ENCODE results near the gene MMP3. TPM values are rescaled to one million over a fixed set of nuclear protein-coding genes. Genes with fewer than 3 reads are reported as not detected.

MMP3 gene
- total and polyA plus RNA-seq, 4 donors: 0.31 to 0.86 (median 0.53) TPM; not detected in 1

DNA sequence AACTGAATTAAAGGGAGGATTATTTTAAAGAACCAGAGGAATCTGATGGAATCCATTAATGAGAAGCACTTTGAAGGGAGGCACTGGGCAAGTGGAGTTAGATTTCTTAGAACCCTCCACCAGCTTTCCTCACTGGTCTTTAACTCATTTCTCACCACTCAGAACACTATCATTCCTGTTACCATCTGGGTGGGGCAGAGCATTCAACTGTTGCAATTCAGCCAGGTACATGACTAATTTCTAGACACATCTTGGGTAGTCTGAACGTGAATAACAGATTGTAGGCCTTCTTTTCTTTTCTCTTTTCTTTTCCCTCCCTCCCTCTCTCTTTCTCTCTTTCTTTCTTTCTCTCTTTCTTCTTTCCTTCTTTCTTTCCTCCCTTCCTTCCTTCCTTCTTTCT lies 29.9 kb downstream of the MMP3 start:
- Histone ChIP-seq H3K36me3 (ENCODE audit: control insufficient read depth in 4 of 4, insufficient read depth in 4 of 4, low read length in 4 of 4) (no peaks in the 10 kb centered on the region), H3K27me3 (ENCODE audit: control insufficient read depth in 3 of 3, insufficient read depth in 3 of 3, low read length in 2 of 3) (no peaks in the 10 kb centered on the region), H3K9ac (ENCODE audit: insufficient read depth in 1 of 2, low read length in 2 of 2) (no peak overlapping the region), H3K9me3 (ENCODE audit: control insufficient read depth in 4 of 4, insufficient read depth in 3 of 4, low read length in 3 of 4) (peaks cover 0 to 6% (median 0%) of the 10 kb centered on the region in 4 donors), H3K27ac (ENCODE audit: low read depth in 1 of 2, low read length in 1 of 2) (no peak overlapping the region), H3K4me1 (ENCODE audit: control insufficient read depth in 5 of 5, insufficient read depth in 5 of 5, low read length in 5 of 5) (no peaks in the 10 kb centered on the region), H3K4me3 (no peak overlapping the region)
- DNase-seq (no peak), ATAC-seq (ENCODE audit: insufficient read depth, low FRiP score) (no peak)
- TF ChIP-seq, protein P1, sequence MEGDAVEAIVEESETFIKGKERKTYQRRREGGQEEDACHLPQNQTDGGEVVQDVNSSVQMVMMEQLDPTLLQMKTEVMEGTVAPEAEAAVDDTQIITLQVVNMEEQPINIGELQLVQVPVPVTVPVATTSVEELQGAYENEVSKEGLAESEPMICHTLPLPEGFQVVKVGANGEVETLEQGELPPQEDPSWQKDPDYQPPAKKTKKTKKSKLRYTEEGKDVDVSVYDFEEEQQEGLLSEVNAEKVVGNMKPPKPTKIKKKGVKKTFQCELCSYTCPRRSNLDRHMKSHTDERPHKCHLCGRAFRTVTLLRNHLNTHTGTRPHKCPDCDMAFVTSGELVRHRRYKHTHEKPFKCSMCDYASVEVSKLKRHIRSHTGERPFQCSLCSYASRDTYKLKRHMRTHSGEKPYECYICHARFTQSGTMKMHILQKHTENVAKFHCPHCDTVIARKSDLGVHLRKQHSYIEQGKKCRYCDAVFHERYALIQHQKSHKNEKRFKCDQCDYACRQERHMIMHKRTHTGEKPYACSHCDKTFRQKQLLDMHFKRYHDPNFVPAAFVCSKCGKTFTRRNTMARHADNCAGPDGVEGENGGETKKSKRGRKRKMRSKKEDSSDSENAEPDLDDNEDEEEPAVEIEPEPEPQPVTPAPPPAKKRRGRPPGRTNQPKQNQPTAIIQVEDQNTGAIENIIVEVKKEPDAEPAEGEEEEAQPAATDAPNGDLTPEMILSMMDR (IDR thresholded peaks at IDR 0.05; ENCODE audit: control extremely low read depth, extremely low read depth): no peak
- WGBS, 2 donors: 91 to 95% methylated on average over 1 of the region's 1 CpG

DNA sequence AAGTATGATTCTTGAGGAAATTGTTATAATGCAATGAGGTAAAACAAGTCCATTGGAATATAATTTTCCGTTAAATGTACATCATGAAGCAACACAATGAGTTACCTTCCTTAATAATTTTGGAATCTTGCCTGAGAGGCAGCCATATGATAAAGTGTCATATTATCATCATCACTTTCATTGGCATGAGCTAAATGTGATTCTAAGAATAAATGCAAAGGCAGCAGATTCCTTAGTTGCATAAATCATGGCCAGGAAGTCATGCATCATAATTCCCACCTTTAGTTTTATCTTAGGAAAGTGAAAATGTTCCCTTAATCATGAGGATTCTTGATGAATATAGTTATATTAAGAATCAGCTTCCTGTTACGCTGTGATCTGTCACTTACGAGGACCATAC lies 31.2 kb downstream of the MMP3 start:
- Histone ChIP-seq H3K9ac (ENCODE audit: insufficient read depth in 1 of 2, low read length in 2 of 2) (no peak overlapping the region), H3K27ac (ENCODE audit: low read depth in 1 of 2, low read length in 1 of 2) (no peak overlapping the region), H3K4me3 (no peak overlapping the region), H3K36me3 (ENCODE audit: control insufficient read depth in 4 of 4, insufficient read depth in 4 of 4, low read length in 4 of 4) (no peaks in the 10 kb centered on the region), H3K27me3 (ENCODE audit: control insufficient read depth in 3 of 3, insufficient read depth in 3 of 3, low read length in 2 of 3) (no peaks in the 10 kb centered on the region), H3K4me1 (ENCODE audit: control insufficient read depth in 5 of 5, insufficient read depth in 5 of 5, low read length in 5 of 5) (no peaks in the 10 kb centered on the region), H3K9me3 (ENCODE audit: control insufficient read depth in 4 of 4, insufficient read depth in 3 of 4, low read length in 3 of 4) (peaks cover 0 to 6% (median 0%) of the 10 kb centered on the region in 4 donors)
- DNase-seq: no peak
- ATAC-seq (ENCODE audit: insufficient read depth, low FRiP score): no peak
- TF ChIP-seq, protein P1 (IDR thresholded peaks at IDR 0.05; ENCODE audit: control extremely low read depth, extremely low read depth): no peak
- WGBS, 2 donors: 78 to 82% methylated on average over 3 of the region's 3 CpGs

DNA sequence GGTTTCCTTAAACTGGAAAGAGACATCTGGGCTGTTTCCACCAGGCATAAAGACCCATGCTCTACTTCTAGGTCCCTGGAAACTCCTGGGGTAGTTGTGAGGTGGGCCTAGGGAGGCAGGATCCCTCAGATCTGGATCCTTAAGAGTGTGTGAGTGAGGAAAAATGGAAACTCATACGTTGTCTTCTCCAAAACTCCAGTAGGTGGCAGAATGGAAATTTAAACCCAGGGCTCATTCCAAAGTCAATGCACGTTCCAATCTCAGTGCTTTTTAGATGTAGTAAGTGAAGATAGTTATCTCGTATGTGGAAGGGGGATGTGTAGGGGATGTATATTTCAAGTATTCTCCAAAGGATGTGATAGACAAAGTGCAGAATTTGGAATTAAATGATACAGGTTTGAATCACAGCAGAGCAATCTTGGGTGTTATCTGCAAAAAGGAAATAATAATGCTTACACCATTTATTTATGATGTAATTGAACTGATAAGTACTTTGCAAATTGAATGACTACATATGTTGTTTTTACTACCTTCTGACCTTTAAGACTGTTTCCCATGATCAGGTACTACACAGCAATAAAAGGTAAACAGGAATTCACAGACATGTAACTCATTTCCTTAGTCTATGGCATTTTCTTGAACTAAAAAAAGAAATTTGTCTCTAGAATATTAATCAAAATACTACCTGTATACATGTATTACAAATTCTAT lies 32.3 kb downstream of the MMP3 start:
- TF ChIP-seq, protein P1 (IDR thresholded peaks at IDR 0.05; ENCODE audit: control extremely low read depth, extremely low read depth): no peak
- Histone ChIP-seq H3K36me3 (ENCODE audit: control insufficient read depth in 4 of 4, insufficient read depth in 4 of 4, low read length in 4 of 4) (no peaks in the 10 kb centered on the region), H3K9me3 (ENCODE audit: control insufficient read depth in 4 of 4, insufficient read depth in 3 of 4, low read length in 3 of 4) (peaks cover 0 to 6% (median 0%) of the 10 kb centered on the region in 4 donors), H3K4me3 (no peak overlapping the region), H3K9ac (ENCODE audit: insufficient read depth in 1 of 2, low read length in 2 of 2) (no peak overlapping the region), H3K4me1 (ENCODE audit: control insufficient read depth in 5 of 5, insufficient read depth in 5 of 5, low read length in 5 of 5) (no peaks in the 10 kb centered on the region), H3K27ac (ENCODE audit: low read depth in 1 of 2, low read length in 1 of 2) (no peak overlapping the region), H3K27me3 (ENCODE audit: control insufficient read depth in 3 of 3, insufficient read depth in 3 of 3, low read length in 2 of 3) (no peaks in the 10 kb centered on the region)
- peak in 1 of 3 donors; percentile 22 for DNase-seq
- ATAC-seq (ENCODE audit: insufficient read depth, low FRiP score): no peak
- WGBS, 2 donors: 13 to 16% methylated on average over 3 of the region's 3 CpGs

DNA sequence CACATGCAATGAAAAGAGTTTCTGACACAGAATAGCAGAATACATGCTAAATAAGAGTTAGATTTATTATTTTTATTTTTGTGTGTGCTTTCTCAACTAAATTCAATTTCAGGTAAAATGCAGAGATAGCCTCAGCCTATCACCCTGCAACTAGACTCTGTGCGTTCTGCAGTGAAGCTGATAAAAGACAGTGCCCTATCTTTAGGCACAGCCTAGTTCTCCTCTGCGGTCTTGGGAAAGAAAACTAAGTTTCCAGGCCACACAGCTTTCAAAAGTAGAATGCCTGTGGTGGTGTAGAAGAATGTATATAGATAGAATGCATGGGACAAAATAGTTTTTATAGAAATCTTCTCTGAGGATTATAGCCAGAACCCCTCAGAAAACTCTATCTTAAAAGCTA lies 33.4 kb downstream of the MMP3 start:
- Histone ChIP-seq H3K4me1 (ENCODE audit: control insufficient read depth in 5 of 5, insufficient read depth in 5 of 5, low read length in 5 of 5) (no peaks in the 10 kb centered on the region), H3K9ac (ENCODE audit: insufficient read depth in 1 of 2, low read length in 2 of 2) (no peak overlapping the region), H3K36me3 (ENCODE audit: control insufficient read depth in 4 of 4, insufficient read depth in 4 of 4, low read length in 4 of 4) (no peaks in the 10 kb centered on the region), H3K4me3 (no peak overlapping the region), H3K27ac (ENCODE audit: low read depth in 1 of 2, low read length in 1 of 2) (no peak overlapping the region), H3K9me3 (ENCODE audit: control insufficient read depth in 4 of 4, insufficient read depth in 3 of 4, low read length in 3 of 4) (no peaks in the 10 kb centered on the region), H3K27me3 (ENCODE audit: control insufficient read depth in 3 of 3, insufficient read depth in 3 of 3, low read length in 2 of 3) (no peaks in the 10 kb centered on the region)
- ATAC-seq (ENCODE audit: insufficient read depth, low FRiP score) (no peak), DNase-seq (no peak)
- WGBS, 2 donors: 87 to 91% methylated on average over 2 of the region's 2 CpGs
- TF ChIP-seq, protein P1 (IDR thresholded peaks at IDR 0.05; ENCODE audit: control extremely low read depth, extremely low read depth): no peak

Measured in lung (tissue), 12 donors.